Measurements from ENCODE around the gene RHOD.

DNA sequence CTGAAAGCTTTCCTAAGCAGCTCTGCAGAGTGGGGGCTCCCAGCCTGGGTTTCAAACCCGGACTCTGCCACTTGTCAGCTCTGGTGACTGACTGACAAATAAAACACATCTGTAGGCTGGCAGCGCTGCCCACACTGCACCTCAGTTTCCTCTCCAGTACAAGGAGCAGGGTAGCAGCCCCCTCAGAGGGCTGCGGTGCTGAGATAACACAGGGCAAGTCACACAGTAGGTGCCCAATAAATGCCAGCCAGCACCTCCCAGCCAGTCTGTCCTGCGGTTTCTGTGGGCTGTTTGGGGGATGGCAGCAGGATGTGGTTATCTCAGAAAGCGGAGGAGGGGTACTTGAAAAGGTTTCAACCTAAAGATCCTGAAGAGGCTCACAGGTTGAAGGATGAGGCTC is 32.2 kb upstream of the RHOD start:
- TF ChIP-seq CTCF (IDR thresholded peaks at IDR 0.05) (no peak), EZH2phosphoT487 (IDR thresholded peaks at IDR 0.05; ENCODE audit: borderline replicate concordance, low read depth) (no peak), TAF1 (IDR thresholded peaks at IDR 0.05; ENCODE audit: borderline replicate concordance, low read depth, low read length) (no peak), RCOR1 (IDR thresholded peaks at IDR 0.05; ENCODE audit: low read length) (no peak), RXRA (IDR thresholded peaks at IDR 0.05; ENCODE audit: borderline replicate concordance, low read depth) (no peak), REST (IDR thresholded peaks at IDR 0.05; ENCODE audit: low read depth, low read length) (no peak)

Data from SK-N-SH (cell line).